SH-SY5Y (cell line): Measurements from ENCODE around the gene SNCAIP.

ENCODE experiments used
- GATA2 ChIP-seq: IDR thresholded peaks from 2 replicates; pipeline ENCODE4 v1.6.1; 2011; ENCODE audit warnings: mild to moderate bottlenecking, low read depth, low read length
- GATA3 ChIP-seq: IDR thresholded peaks from 2 replicates; pipeline ENCODE4 v1.6.1; 2011; ENCODE audit warnings: low read depth, mild to moderate bottlenecking, low read length, moderate library complexity

Gene SNCAIP

GRCh38 chr5:122462486-122462885 lies 150.4 kb downstream of the SNCAIP start:
- TF ChIP-seq GATA2 (no peak), GATA3 (no peak)

- TF ChIP-seq GATA3: no peak
- no peak for TF ChIP-seq GATA2
Observed at GRCh38 chr5:122463221-122463620, 151.2 kb downstream of the SNCAIP start.

- TF ChIP-seq GATA3 (no peak), GATA2 (no peak)
Observed at GRCh38 chr5:122464191-122464590, 152.2 kb downstream of the SNCAIP start.

GRCh38 chr5:122465031-122465577 lies 153.1 kb downstream of the SNCAIP start:
- no peak for TF ChIP-seq GATA3
- TF ChIP-seq GATA2: no peak

GRCh38 chr5:122465994-122466393 lies 154.0 kb downstream of the SNCAIP start:
- TF ChIP-seq GATA2 (no peak), GATA3 (no peak)

GRCh38 chr5:122468351-122469116 lies 156.5 kb downstream of the SNCAIP start:
- TF ChIP-seq GATA2 (no peak), GATA3 (no peak)

GRCh38 chr5:122469384-122469919 lies 157.4 kb downstream of the SNCAIP start:
- TF ChIP-seq GATA3: no peak
- TF ChIP-seq GATA2: no peak

- TF ChIP-seq GATA2 (no peak), GATA3 (no peak)
Observed at GRCh38 chr5:122470365-122470764, 158.3 kb downstream of the SNCAIP start.

- TF ChIP-seq GATA3: no peak
- TF ChIP-seq GATA2: no peak
Observed at GRCh38 chr5:122471031-122471751, 159.2 kb downstream of the SNCAIP start.

GRCh38 chr5:122471752-122472061 lies 159.7 kb downstream of the SNCAIP start:
- TF ChIP-seq GATA2 (no peak), GATA3 (no peak)

GRCh38 chr5:122473138-122473843 lies 161.3 kb downstream of the SNCAIP start:
- no peak for TF ChIP-seq GATA3
- TF ChIP-seq GATA2: no peak

GRCh38 chr5:122473941-122474340 lies 161.9 kb downstream of the SNCAIP start:
- TF ChIP-seq GATA2 (no peak), GATA3 (no peak)

- TF ChIP-seq GATA2 (no peak), GATA3 (no peak)
Observed at GRCh38 chr5:122478741-122479442, 166.9 kb downstream of the SNCAIP start.

GRCh38 chr5:122480146-122480545 lies 168.1 kb downstream of the SNCAIP start:
- no peak for TF ChIP-seq GATA2
- no peak for TF ChIP-seq GATA3

- TF ChIP-seq GATA3 (no peak), GATA2 (no peak)
Observed at GRCh38 chr5:122484103-122484502, 172.1 kb downstream of the SNCAIP start.
